ENCODE results near the gene GPC6.

The GPC6 gene

DNA sequence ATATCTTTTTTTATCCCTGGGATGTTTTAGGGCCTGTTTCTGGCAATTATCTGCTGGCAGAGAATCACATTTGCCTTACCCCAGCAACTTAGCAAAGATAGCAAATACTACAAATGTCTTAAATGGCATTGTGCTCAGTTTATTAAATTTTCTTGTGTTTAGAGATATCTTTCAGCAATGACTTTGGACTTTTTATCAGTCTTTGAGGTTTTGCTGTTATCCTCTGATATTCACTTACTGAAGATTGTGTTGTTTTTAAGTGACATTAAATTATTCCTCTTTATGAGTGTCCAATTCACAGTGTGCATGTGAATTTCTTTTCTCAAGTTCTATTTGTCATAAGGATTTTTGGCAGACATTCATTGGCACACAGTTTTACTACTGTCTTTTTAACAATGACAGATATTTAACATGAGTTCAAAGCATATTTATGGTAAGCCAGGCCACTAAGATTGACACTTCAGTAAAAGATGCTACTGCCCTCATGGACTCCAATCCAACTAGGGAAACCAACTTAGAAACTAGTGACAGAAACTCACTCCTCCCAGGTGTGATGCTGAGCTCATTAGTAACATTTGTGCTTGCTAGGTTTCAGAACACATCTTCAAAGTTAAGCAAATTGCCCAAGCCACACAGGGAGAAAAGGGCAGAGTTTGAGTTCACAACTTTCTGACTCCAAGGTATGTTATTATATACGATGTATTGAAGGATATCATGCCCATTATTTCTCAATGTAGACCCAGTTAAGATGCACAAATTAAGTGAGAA is 481.9 kb downstream of the GPC6 start:
- no peak for DNase-seq

DNA sequence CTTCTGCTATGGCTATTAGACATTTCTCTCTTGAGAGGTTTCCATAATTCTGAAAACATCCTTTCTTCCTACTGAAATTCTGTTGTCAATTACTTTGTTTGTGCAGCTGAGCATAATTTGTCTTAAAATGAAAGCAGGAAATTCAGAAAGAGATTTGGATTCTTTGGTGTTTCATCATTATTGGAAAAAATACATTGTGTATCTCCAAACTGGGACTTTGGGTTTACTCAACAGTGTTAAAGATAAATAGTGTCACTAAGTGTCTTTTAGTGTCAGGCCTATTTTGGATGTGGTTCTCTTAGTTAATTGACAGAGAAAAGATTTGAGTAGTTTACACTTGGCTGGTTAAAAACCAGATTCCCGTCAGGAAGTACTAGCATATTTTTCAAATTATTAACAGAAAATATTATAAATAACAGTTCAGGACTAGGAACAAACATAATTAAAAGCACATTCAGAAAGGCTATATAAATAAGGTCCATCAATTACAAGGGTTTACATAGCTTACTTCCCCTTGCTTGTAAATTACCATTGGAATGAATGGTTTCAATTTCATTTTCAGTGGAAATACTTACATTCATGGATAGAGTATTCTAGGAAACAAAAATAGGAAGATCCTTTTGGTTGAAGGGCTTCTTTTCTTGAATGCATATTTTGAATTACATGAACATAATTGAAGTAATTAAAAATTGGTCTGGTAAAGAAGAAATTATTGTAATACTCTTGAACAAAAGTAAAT is 483.1 kb downstream of the GPC6 start:
- DNase-seq = no peak

DNA sequence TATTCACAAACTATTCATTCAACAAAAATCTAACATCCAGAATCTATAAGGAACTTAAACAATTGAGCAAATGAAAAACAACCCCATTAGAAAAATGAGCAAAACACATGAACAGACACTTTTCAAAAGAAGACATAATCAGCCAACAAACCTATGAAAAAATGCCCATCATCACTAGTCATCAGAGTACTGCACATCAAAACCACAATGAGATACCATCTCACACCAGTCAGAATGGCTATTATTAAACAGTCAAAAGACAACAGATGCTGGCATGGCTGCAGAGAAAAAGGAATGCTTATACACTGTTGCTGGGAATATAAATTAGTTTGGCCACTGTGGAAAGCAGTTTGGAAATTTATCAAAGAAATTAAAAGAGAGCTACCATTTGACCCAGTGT is 487.6 kb downstream of the GPC6 start:
- no peak for DNase-seq

DNA sequence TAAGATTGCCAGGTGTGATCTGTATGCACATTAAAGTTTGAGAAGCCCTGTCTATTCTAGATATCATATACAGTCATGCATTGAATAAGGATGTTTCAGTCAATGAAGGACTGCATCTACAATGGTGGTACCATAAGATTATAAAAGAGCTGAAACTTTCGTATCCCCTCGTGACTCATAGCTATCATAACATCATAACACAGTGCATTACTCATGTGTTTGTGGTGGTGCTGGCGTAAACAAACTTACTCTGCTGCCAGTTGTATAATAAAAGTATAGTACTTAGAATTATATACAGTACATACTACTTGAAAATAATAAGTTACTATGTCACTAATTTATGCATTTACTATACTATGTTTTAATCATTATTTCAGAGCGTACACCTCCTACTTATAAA is 489.3 kb downstream of the GPC6 start:
- no peak for DNase-seq

DNA sequence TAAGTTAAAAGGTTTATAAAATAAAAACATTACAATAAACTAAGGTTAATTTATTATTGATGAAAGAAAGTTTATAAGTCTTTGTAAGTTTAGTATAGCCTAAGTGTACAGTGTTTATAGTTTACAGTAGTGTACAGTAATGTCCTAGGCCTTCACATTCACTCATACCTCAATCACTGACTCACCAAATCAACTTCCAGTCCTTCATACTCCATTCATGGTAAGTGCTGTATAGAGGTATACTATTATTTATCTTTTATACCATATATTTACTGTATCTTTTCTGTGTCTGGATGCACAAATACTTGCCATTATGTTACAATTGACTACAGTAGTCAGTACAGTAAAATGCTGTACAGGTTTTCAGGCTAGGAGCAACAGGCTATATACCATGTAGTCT is 490.0 kb downstream of the GPC6 start:
- DNase-seq = no peak

DNA sequence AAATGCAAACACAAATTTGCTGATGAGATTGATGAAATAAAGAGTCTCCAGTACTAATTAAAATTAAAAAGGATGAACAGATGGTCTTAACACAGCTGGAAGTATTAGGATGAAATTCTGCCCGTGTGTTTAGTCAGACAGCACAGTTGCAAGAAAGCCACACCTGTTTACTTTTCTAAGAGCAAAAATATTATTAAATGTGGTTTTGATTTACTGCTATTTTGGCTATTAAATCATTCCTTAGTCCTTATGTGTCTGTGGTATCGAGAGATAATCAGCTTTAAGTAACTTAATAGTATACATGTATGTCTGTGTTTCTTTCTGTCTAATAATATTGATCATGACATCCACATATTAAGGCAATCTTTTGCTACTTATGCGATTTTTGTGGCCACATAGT is 494.9 kb downstream of the GPC6 start:
- no peak for DNase-seq

DNA sequence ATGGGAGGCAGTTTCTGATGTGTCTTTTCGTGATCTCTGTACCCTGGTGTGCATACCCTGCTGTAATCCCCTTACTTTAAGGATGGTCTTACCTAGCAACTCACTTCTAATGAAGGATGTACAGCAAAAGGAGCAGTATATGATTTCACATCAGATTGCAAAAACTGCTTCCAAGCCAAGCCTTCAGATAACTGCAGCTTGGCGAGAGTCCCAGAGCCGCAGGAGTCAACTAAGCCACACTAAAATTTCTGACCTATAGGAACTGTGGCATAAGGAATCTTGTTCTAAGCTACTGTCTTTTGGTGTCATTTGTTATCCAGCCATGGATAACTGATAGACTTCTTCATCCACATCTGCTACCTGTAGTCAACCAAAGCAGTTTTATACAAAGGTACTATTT is 496.7 kb downstream of the GPC6 start:
- DNase-seq = no peak

DNA sequence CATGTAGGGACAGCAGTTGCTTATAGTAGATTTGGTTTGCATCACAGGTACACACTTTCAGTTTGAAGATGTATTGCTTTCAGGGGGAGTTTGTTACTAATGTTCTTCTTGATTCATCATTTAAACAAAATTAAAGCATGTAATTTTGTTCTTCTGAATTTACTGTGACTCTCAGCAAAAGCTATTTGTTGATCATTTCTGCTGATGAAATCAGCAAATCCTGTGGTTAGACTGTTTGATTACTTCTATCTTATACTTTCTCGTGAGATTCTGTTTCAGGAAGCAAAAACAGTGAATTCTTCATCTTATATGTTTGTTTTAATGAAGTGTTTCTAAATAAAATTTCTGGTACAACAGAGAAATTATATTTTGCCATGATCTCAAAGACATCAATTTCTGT is 497.6 kb downstream of the GPC6 start:
- no peak for DNase-seq

DNA sequence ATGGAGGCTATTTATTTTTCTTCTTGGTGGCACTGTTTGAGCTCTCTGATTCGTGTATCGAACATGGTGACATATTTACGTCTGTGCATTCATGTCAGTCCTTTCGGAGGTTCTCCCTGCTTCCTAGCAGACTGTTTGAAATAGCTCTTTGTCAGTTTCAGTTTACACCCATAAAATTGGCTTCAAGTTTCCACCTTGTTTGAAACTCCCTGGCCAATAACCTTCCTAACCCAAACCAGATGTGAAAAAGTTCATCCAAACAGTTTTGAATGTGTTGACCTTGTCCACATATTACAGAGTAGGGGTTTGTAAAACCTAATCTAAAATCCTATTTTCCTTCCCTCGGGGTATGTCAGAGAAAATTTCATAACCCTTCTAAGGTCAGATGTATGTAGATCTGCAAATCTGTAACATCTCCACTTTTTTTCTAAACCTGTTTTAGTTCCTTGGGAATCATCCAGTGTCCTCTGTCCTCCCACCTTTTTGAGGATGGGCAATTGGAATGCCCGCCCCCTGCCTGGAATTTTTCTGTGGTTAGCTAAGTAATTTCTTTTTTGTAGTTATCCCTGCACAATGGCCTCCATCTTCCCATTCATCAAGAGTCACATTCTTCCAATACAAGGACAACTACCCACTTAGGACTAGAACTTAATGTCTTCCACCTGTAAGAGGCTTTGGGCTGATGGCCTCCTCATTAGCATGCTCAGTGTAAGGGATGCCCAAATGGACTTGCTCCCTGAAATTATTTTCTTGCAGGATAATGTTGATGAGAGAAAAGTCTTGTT is 499.8 kb downstream of the GPC6 start:
- DNase-seq = no peak

DNA sequence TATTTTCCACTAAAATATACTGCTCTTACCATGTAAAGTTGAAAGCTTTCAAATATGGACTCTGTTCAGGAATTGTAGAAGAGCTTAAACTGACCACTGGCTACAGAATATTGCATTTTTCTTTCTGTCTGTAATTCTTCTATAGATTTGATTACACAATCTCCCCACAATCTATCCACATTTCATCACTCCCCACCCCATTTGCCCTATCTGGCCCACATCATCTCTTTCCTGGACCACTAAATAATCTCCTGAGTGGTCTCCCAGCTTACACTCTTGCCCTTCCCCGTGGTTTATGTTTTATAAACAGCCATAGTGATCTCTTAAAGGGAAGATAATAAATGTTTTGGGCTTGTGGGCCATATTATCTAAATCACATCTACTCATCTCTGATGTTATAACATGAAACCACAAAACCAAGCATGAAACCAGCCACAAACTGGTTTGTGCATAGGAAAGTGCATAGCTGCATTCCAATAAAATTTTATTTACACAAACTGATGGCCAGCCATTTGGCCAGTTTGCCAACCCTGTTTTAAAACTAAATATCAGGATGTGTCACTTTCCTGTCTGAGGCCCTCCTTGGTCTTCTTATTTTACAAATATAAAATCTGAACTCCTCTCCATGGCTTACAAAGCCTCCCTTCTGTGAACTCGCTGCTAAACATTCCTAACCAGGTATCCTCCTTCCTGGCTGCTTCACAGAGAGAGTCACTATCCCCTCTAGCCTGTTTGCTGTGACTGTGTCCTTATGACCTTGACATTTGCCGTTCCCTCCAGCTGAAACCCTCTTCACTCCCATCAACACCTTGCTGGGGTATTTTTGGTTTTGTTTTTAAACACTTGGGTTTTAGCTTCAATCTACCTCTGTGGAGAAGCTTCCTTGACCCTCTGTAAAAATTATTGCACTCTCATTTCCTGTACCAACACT is 500.9 kb downstream of the GPC6 start:
- DNase-seq = no peak

DNA sequence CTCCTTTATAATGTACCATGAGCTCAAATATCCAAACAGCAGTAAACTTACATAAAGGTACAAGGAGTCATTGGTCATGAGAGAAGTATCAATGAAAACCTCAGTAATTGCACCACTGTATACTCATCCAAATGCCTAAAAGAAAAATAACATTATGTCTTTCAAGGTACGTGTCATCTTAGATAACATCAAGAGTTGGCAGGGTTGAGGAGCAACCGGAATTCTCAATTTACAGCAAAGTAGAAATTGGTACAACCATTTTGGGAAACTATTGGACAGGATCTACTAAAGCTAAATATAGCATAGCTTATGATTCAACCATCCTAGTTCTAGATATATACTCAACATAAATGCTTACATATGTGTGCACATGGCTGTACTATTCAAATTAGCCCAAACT is 502.8 kb downstream of the GPC6 start:
- no peak for DNase-seq

DNA sequence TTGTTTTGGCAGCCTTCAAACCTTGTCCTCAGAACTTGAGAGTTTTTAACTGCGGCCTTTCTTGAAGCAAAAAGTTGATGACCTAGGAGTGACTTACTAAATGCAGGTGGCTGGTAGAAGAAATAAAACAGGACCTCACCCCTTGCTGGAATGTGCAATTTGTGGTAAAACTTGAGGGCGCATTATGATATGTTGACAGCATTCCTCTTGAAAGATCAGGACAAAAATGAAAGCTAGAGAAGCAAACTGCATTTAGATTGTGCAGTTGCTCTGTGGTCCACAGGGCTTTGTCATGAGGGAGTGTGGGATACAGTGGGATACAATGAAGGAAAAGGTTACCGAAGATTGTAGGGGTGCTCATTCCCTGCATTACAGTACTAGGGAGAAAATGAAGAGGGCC is 504.2 kb downstream of the GPC6 start:
- DNase-seq = no peak

DNA sequence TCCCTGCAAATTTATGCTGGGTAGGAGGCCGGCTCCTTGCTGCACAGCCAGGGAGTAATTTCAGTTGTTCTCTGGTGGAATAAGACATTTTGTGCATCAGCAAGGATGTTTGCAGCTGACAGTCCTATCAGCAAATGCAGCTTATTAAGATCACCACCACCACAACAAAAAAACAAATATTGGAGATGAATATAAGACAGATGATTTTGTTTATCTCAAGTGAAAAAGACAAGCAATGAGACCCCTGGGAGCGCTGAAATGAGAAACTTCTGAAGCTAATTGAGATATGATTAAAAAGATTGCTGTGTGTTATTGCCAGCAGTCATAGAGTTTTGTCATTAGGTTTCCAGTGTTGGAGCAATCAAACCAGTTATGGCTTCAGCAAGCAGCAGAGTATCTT is 505.6 kb downstream of the GPC6 start:
- no peak for DNase-seq

DNA sequence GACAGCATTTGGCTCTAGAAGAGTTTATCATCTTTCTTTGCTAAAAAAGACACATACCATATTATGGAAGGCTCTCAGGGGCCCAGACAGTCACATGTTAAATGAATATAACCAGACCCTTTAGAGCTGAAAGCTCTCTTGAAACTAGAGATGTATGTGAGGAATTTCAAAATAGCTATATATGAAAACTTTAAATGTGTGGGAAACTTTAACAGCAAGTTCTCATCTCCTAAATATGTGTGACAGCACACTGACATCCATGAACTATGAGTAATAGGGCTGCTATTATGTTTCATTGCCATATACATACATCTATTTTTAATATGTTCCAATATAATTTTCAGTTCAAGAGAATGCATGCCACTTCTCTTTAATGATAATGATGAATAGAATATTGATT is 509.5 kb downstream of the GPC6 start:
- no peak for DNase-seq

DNA sequence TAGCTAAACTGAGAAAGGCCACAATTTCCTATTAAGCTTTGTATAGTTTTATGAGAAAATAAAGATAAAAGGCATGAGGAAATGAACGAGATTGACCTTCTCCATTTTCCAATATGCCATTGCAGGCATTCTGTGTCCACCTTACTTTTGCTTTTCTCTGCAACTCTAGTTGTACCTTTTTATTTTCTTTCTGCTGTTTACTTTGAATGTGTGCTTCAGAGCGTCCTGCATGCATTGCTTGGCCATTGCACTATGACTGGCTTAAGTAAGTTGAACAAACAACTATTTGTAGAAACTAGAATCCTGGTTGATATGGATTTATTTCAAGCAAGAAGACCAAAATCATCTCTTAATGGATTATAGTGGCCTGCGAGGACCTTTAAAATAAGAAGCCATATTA is 510.3 kb downstream of the GPC6 start:
- DNase-seq = no peak

DNA sequence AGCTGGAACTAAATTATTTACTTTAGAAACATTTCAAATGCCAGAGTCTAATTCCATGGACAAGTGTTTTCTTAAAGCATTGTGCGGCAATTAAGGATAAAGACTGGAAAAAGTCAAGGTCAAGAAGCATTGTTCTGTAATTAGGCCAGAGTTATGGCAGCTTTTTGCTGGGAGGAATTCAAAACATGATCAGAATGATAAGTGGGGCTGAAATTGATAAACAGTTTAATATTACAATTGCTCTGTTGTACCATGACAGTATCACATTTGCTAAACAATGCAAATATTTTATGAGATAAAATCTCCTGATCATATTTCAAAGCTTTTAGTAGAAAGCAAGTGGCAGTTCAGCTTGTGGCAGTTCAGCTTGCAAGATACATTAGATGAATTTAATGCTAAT is 513.7 kb downstream of the GPC6 start:
- no peak for DNase-seq

DNA sequence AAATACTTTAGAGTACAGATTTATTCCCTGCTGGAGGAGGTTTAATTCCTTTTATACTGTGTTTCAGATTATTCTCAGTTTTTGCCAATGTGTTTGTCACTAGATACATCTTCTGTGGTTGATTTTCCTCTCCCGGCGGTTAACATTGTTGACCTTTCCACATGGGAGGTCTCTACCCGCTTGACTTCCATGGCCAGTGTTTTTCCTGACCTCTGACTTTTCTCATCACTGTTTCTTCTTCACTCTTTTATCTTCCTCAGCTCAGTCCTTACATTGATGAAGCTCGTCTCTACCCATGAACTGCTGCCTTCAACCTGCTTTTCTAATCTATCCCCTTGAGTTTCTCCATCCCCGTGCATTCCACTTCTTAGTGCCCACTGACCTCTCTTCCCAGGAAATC is 517.4 kb downstream of the GPC6 start:
- DNase-seq = no peak

DNA sequence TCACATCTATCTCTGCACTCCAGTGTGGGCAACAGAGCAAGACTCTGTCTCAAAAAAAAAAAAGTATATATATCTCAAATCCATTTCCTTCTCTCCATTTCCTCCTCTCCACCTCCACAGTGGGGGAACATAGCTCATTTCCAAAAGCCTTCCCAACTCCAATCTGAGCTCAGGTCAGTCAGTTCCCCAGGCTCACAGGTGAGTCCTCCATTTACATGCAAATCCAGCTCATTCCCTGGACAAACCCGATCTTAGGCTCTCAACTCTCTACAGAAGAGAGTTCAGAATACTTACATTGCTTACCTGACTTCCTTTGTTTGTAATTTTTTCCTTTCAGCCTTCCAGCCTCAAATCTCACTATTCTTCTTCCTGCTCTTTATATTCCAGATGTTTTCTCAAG is 518.3 kb downstream of the GPC6 start:
- DNase-seq = no peak

DNA sequence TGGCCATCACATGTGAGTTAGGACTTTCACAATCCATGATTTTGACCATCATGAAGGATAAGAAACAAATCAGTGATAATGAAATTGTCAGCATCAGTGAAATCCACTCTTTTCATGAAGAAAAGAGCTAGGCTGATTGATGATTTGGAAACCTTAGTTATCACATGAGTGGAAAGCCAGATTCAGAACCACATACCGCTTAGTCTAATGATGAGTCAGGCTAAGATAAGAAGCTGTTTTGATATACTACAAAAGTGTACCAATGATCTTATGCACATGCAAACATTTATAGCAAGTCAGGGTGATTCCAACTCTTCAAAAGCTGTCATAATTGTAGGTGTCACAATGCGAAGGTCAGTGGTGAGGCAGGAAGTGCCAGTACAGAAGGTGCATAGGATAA is 519.3 kb downstream of the GPC6 start:
- DNase-seq = no peak

DNA sequence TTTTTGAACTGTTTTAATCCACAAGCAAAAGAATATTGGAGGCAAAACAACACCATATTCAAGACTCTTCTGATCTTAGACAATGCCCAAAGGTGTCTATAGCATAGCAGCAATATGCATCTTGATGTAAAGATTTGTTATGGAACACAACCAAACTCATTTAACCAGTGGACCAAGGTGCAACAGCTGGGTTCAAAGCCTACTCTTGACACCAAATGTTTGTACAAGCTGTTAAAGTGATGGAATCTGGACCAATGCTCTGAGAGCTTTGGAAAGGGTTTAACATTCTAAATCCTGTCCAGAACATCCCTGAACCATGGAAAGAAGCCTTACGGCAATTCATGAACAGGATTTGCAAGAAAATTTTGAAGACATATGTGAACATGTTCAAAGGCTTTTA is 520.0 kb downstream of the GPC6 start:
- no peak for DNase-seq

DNA sequence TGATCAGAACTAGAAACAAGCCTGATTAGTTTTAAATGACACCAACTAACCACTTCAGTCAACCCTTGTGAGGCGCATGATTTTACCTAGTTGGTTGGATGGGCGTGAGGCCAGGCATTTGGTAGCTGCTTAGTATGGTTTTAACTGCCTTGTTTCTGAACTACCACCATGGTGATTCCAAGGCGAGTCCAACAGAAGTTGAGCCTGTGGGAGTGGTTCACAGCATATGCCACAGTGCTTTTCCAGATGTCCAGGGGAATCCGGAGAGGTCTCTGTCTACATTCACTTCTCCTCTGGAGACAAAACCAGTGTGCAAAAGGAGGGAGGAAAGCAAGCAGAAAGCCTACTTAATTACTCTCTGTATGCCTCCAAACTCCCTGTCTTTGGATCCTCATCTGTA is 524.1 kb downstream of the GPC6 start:
- no peak for DNase-seq

DNA sequence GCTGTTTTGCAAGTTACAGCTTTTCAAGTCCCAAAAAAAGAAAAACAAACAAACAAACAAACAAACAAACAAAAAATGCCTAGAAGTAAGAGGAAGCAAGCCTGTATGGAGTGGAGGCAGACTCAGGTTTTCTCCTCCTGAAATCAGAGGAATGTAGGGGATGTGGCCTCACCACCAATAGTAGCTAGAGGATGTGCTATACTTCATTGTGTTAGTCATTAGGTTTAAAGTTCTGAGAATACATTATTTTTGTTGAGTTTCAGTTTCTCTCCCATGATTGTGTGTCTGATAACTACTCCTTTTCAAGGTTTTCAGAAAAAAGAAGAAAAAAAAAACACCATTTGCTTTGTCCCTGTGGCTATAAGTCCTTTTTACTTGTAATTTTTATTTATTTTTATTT is 524.5 kb downstream of the GPC6 start:
- no peak for DNase-seq

DNA sequence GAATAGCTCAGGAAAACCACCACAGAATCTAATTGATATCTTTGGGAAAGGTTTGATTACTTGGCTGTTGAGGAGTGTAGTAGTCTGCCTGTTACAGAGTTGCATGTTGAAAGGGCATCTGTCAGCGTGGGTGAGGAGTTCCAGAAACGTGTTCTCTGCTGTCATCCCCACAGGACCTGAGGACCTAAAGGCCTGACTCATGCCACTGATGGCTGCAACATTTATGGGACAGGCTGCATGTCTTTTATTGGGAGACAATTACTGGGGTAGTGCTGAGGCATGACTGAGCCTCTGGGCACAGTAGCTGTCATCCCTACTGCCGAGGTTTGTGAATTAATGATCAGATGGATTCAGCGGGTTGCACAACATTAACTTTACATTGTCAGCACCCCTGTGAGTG is 525.9 kb downstream of the GPC6 start:
- DNase-seq = no peak
